ENCODE measurements around the gene CAMK1D. TPM values are rescaled to one million over a fixed set of nuclear protein-coding genes. Genes with fewer than 3 reads are reported as not detected.

Gene CAMK1D
- total RNA-seq, 1 experiment from 2014 or later = 10.2 TPM

DNA sequence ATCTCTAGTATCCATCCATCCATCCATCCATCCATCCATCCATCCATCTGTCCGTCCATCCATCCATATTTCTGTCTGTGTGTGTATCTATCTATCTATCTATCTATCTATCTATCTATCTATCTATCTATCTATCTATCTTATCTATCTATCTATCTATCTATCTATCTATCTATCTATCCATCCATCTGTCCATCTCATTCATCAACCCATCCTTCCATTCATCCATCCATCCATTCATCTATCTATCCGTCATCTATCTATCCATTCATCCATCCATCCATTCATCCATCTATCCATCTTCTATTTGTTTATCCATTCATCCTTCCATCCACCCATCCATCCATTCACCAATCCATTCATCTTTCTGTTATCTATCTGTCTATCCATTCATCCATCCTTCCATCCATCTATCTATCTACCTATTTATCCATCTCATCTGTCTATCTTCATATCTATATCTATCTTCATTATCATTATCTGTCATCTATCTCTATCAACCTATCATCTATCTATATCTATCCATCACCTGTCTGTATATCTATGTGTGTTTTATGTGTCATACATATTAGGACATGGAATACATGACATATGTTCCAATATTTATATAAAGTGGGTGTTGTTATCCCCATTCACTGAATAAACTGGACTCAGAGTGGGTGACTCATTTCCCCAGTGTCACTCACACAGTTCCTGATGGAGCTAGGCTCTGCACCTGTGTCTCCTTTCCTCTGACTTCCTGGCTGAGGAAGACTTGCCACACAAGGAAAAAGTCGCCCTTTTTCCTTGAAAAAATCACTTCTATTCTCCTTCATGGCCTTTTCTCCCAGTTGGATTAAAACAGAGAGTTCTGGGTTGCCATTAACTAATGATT, 452.1 kb downstream of the CAMK1D start:
- no peak overlapping the region for H3K4me3 Mint-ChIP-seq
- DNase-seq (ENCODE audit: low spot score) = no peak
- no peaks in the 10 kb centered on the region for H3K36me3 Mint-ChIP-seq
- H3K4me1 Mint-ChIP-seq = peaks cover 24% of the 10 kb centered on the region
- H3K27me3 Mint-ChIP-seq (ENCODE audit: low read depth) = no peaks in the 10 kb centered on the region
- no peak overlapping the region for H3K27ac Mint-ChIP-seq
- ChIA-PET POLR2A (no interaction called here), CTCF (interaction anchor here (0.6 to 2.5 kb wide), 3 partner anchors 11 to 19 kb away, joined by 3 to 16 read pairs (median 3); no protein-coding TSS in a partner anchor)
- no peaks in the 10 kb centered on the region for H3K9me3 Mint-ChIP-seq
- ATAC-seq = no peak
- TF ChIP-seq, protein P1, sequence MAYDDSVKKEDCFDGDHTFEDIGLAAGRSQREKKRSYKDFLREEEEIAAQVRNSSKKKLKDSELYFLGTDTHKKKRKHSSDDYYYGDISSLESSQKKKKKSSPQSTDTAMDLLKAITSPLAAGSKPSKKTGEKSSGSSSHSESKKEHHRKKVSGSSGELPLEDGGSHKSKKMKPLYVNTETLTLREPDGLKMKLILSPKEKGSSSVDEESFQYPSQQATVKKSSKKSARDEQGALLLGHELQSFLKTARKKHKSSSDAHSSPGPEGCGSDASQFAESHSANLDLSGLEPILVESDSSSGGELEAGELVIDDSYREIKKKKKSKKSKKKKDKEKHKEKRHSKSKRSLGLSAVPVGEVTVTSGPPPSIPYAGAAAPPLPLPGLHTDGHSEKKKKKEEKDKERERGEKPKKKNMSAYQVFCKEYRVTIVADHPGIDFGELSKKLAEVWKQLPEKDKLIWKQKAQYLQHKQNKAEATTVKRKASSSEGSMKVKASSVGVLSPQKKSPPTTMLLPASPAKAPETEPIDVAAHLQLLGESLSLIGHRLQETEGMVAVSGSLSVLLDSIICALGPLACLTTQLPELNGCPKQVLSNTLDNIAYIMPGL (CRISPR knock-in tag; IDR thresholded peaks at IDR 0.05) = no peak

DNA sequence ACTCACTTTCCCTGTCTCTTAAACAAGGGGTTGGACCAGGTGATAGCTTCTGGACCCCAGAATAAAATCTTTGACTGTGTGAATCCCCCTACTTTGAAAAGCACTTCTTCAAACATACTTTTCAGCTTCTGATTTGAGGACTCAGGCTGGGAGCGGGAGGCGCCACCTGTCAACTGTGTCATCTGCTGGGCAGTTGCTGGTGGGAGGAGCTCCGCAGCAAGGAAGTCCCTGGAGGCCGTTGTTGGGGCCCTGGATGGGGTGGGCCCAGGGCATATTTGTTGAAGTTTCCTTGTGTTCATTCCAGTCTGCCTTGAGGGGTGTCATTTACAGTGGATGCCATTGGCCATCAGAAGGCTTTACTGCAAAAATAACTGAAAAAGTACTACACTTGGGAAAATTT, 454.4 kb downstream of the CAMK1D start:
- DNase-seq (ENCODE audit: low spot score) (no peak), ATAC-seq (no peak)
- no peaks in the 10 kb centered on the region for H3K9me3 Mint-ChIP-seq
- CTCF ChIA-PET = interaction anchor here (0.6 to 1.2 kb wide), 2 partner anchors 15 to 21 kb away, joined by 3 to 11 read pairs; no protein-coding TSS in a partner anchor
- H3K27ac Mint-ChIP-seq = no peak overlapping the region
- no peak overlapping the region for H3K4me3 Mint-ChIP-seq
- no peaks in the 10 kb centered on the region for H3K27me3 Mint-ChIP-seq (ENCODE audit: low read depth)
- TF ChIP-seq, protein P2, sequence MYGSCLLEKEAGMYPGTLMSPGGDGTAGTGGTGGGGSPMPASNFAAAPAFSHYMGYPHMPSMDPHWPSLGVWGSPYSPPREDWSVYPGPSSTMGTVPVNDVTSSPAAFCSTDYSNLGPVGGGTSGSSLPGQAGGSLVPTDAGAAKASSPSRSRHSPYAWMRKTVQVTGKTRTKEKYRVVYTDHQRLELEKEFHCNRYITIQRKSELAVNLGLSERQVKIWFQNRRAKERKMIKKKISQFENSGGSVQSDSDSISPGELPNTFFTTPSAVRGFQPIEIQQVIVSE (CRISPR knock-in tag; IDR thresholded peaks at IDR 0.05; ENCODE audit: borderline replicate concordance) = no peak
- TF ChIP-seq MXD4 (CRISPR knock-in tag; IDR thresholded peaks at IDR 0.05; ENCODE audit: borderline replicate concordance) = no peak
- TF ChIP-seq, protein P3, sequence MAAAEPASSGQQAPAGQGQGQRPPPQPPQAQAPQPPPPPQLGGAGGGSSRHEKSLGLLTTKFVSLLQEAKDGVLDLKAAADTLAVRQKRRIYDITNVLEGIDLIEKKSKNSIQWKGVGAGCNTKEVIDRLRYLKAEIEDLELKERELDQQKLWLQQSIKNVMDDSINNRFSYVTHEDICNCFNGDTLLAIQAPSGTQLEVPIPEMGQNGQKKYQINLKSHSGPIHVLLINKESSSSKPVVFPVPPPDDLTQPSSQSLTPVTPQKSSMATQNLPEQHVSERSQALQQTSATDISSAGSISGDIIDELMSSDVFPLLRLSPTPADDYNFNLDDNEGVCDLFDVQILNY (CRISPR knock-in tag; IDR thresholded peaks at IDR 0.05) = no peak
- no peak for TF ChIP-seq RORB (CRISPR knock-in tag; IDR thresholded peaks at IDR 0.05)
- no peak for TF ChIP-seq SMAD4 (CRISPR knock-in tag; IDR thresholded peaks at IDR 0.05)
- TF ChIP-seq, protein P4, sequence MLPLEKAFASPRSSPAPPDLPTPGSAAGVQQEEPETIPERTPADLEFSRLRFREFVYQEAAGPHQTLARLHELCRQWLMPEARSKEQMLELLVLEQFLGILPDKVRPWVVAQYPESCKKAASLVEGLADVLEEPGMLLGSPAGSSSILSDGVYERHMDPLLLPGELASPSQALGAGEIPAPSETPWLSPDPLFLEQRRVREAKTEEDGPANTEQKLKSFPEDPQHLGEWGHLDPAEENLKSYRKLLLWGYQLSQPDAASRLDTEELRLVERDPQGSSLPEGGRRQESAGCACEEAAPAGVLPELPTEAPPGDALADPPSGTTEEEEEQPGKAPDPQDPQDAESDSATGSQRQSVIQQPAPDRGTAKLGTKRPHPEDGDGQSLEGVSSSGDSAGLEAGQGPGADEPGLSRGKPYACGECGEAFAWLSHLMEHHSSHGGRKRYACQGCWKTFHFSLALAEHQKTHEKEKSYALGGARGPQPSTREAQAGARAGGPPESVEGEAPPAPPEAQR (CRISPR knock-in tag; IDR thresholded peaks at IDR 0.05) = no peak
- no peak for TF ChIP-seq MYBL2 (CRISPR knock-in tag; IDR thresholded peaks at IDR 0.05)
- no peak for TF ChIP-seq IRF2 (CRISPR knock-in tag; IDR thresholded peaks at IDR 0.05; ENCODE audit: borderline replicate concordance, low read depth)
- POLR2A ChIA-PET = no interaction called here
- no peaks in the 10 kb centered on the region for H3K36me3 Mint-ChIP-seq
- H3K4me1 Mint-ChIP-seq = peaks cover 18% of the 10 kb centered on the region

DNA sequence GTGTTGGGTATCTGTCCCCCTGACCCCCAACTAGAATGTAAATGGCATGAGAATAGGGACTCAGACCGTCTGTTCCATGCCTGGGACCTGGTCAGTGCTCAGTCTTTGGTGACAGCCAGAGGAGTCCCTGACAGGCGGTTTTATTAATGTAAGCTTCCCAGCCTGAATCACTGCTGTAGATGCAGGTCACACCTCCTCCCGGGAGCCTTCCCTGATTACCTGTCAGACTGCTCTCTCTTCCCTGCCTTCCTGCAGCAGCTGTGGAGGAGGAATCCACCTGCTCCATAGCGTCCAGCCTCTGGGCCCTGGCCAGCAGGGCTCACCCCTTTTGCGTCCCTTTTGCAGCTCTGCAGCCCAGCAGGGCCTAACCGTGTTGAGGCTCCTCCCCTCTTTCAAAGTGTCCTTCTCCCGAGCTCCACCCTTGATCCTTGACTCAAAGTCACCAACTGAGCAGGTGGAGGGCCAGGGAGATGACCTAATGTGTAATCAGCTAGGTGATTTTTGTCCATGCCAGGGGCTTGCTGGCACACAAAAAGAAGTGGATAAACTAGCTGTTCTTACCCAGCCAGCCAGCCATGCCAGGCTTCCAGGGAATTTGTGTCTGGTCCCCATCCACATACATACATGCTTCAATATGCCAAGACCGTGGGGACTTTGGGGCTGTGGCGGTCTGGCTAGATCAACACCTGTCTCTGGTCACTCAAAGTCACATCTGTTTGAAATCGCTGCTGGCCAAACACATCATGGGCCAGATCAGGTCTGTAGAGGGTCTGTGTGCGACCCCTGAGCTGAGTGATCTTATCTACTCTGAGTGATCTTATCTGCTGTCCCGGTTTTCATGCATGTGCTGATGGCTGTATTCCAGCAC, 457.1 kb downstream of the CAMK1D start:
- Mint-ChIP-seq H3K27ac (0 out of 2 replicates have a peak overlapping the region, but pooled peaks have one; percentile 49), H3K36me3 (no peaks in the 10 kb centered on the region), H3K4me1 (peaks cover 3% of the 10 kb centered on the region; the same call in 1 of the 2 replicates), H3K27me3 (ENCODE audit: low read depth) (no peaks in the 10 kb centered on the region), H3K9me3 (0 out of 2 replicates have a peak, but pooled peaks cover 3% of the 10 kb centered on the region), H3K4me3 (no peak overlapping the region)
- ATAC-seq (no peak; the same call in 1 of the 2 replicates), DNase-seq (ENCODE audit: low spot score) (no peak)
- TF ChIP-seq SMAD3 (CRISPR knock-in tag; IDR thresholded peaks at IDR 0.05; ENCODE audit: borderline replicate concordance) (no peak), SMAD4 (CRISPR knock-in tag; IDR thresholded peaks at IDR 0.05) (no peak), HMGA2 (CRISPR knock-in tag; IDR thresholded peaks at IDR 0.05) (no peak), RELA (CRISPR knock-in tag; IDR thresholded peaks at IDR 0.05; ENCODE audit: borderline replicate concordance) (no peak), TP53 (CRISPR knock-in tag; IDR thresholded peaks at IDR 0.05) (no peak), NR3C1 (CRISPR knock-in tag; conservative IDR thresholded peaks at IDR 0.05; ENCODE audit: low read depth) (no peak), ZNF396 (CRISPR knock-in tag; IDR thresholded peaks at IDR 0.05; ENCODE audit: borderline replicate concordance) (no peak)
- TF ChIP-seq, protein P5, sequence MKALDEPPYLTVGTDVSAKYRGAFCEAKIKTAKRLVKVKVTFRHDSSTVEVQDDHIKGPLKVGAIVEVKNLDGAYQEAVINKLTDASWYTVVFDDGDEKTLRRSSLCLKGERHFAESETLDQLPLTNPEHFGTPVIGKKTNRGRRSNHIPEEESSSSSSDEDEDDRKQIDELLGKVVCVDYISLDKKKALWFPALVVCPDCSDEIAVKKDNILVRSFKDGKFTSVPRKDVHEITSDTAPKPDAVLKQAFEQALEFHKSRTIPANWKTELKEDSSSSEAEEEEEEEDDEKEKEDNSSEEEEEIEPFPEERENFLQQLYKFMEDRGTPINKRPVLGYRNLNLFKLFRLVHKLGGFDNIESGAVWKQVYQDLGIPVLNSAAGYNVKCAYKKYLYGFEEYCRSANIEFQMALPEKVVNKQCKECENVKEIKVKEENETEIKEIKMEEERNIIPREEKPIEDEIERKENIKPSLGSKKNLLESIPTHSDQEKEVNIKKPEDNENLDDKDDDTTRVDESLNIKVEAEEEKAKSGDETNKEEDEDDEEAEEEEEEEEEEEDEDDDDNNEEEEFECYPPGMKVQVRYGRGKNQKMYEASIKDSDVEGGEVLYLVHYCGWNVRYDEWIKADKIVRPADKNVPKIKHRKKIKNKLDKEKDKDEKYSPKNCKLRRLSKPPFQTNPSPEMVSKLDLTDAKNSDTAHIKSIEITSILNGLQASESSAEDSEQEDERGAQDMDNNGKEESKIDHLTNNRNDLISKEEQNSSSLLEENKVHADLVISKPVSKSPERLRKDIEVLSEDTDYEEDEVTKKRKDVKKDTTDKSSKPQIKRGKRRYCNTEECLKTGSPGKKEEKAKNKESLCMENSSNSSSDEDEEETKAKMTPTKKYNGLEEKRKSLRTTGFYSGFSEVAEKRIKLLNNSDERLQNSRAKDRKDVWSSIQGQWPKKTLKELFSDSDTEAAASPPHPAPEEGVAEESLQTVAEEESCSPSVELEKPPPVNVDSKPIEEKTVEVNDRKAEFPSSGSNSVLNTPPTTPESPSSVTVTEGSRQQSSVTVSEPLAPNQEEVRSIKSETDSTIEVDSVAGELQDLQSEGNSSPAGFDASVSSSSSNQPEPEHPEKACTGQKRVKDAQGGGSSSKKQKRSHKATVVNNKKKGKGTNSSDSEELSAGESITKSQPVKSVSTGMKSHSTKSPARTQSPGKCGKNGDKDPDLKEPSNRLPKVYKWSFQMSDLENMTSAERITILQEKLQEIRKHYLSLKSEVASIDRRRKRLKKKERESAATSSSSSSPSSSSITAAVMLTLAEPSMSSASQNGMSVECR (CRISPR knock-in tag; IDR thresholded peaks at IDR 0.05; ENCODE audit: borderline replicate concordance) = no peak
- TF ChIP-seq, protein P3 (CRISPR knock-in tag; IDR thresholded peaks at IDR 0.05) = no peak
- TF ChIP-seq, protein P6, sequence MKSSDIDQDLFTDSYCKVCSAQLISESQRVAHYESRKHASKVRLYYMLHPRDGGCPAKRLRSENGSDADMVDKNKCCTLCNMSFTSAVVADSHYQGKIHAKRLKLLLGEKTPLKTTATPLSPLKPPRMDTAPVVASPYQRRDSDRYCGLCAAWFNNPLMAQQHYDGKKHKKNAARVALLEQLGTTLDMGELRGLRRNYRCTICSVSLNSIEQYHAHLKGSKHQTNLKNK (CRISPR knock-in tag; IDR thresholded peaks at IDR 0.05) = no peak
- POLR2A ChIA-PET = no interaction called here
- CTCF ChIA-PET = interaction anchor here (1.1 to 1.6 kb wide), 3 partner anchors 24 to 42 kb away, joined by 3 to 4 read pairs (median 4); no protein-coding TSS in a partner anchor

Measured in WTC11 (cell line).